Activated CD4-positive, alpha-beta memory T cell treated with anti-CD3 and anti-CD28 coated beads for 36 hours (primary cell): ENCODE measurements around the gene GPR63. TPM values are rescaled to one million over a fixed set of nuclear protein-coding genes. Genes with fewer than 3 reads are reported as not detected.

ENCODE experiments used
- CTCF ChIA-PET: fragments of 350-600 bp; sonication (Branson Sonifier 250); formaldehyde crosslinking; loops from one replicate; lab custom pipeline; 2021; ENCODE audit warnings: antibody characterized with exemption, inconsistent platforms; lab: Charles Lee
- POLR2A ChIA-PET: fragments of 350-600 bp; sonication (Branson Sonifier 250); formaldehyde crosslinking; loops from one replicate; lab custom pipeline; 2021; ENCODE audit warnings: antibody characterized with exemption; lab: Charles Lee
- DNase-seq: peaks from one replicate; pipeline ENCODE4 v3.0.0-alpha.2; 2020
- H3K27ac Mint-ChIP-seq: one replicate; pipeline ENCODE4 v1.8.0; 2021; ENCODE audit warnings: mixed read lengths
- H3K27me3 Mint-ChIP-seq: one replicate; pipeline ENCODE4 v1.8.0; 2021; ENCODE audit warnings: mixed read lengths
- H3K36me3 Mint-ChIP-seq: one replicate; pipeline ENCODE4 v1.8.0; 2021; ENCODE audit warnings: mixed read lengths
- H3K4me1 Mint-ChIP-seq: one replicate; pipeline ENCODE4 v1.8.0; 2021; ENCODE audit warnings: low read depth, mixed read lengths
- H3K4me3 Mint-ChIP-seq: one replicate; pipeline ENCODE4 v1.8.0; 2021; ENCODE audit warnings: mild to moderate bottlenecking, mixed read lengths
- H3K9me3 Mint-ChIP-seq: one replicate; pipeline ENCODE4 v1.8.0; 2021; ENCODE audit warnings: mixed read lengths
- intact Hi-C: fragments of 100-400 bp; cut with micrococcal nuclease; formaldehyde crosslinking; loops from one replicate; pipeline ENCODE4 v1.15.1; 2023
- total RNA-seq, 2 experiments: library from RNA; stranded (reverse); gene quantifications; one replicate each; pipeline ENCODE4 v1.2.3, GENCODE V29; 2021

GPR63 gene
- total RNA-seq, 2 experiments from 2014 or later: 1.5 to 1.7 TPM

GRCh38 chr6:96853083-96853482 lies 15.8 kb upstream of the GPR63 start:
- no peaks in the 10 kb centered on the region for H3K4me1 Mint-ChIP-seq
- H3K9me3 Mint-ChIP-seq: no peaks in the 10 kb centered on the region
- no peaks in the 10 kb centered on the region for H3K36me3 Mint-ChIP-seq
- H3K4me3 Mint-ChIP-seq: no peak overlapping the region
- POLR2A ChIA-PET: no interaction called here
- DNase-seq: no peak
- intact Hi-C loops: no loop called here
- CTCF ChIA-PET: no interaction called here
- peaks cover 2% of the 10 kb centered on the region for H3K27me3 Mint-ChIP-seq
- no peak overlapping the region for H3K27ac Mint-ChIP-seq

GRCh38 chr6:96852605-96853004 lies 15.3 kb upstream of the GPR63 start:
- Mint-ChIP-seq H3K27me3 (peaks cover 2% of the 10 kb centered on the region), H3K4me3 (no peak overlapping the region), H3K4me1 (no peaks in the 10 kb centered on the region), H3K9me3 (no peaks in the 10 kb centered on the region), H3K36me3 (no peaks in the 10 kb centered on the region), H3K27ac (no peak overlapping the region)
- DNase-seq: no peak
- POLR2A ChIA-PET: no interaction called here
- intact Hi-C loops: no loop called here
- CTCF ChIA-PET: no interaction called here

- no peaks in the 10 kb centered on the region for H3K36me3 Mint-ChIP-seq
- ChIA-PET CTCF (no interaction called here), POLR2A (no interaction called here)
- DNase-seq: no peak
- peaks cover 4% of the 10 kb centered on the region for H3K27me3 Mint-ChIP-seq
- no peak overlapping the region for H3K4me3 Mint-ChIP-seq
- peaks cover 3% of the 10 kb centered on the region for H3K9me3 Mint-ChIP-seq
- H3K27ac Mint-ChIP-seq: no peak overlapping the region
- H3K4me1 Mint-ChIP-seq: no peaks in the 10 kb centered on the region
- intact Hi-C loops: no loop called here
These were observed 14.6 kb upstream of the GPR63 start for GRCh38 chr6:96851858-96852257.

DNA sequence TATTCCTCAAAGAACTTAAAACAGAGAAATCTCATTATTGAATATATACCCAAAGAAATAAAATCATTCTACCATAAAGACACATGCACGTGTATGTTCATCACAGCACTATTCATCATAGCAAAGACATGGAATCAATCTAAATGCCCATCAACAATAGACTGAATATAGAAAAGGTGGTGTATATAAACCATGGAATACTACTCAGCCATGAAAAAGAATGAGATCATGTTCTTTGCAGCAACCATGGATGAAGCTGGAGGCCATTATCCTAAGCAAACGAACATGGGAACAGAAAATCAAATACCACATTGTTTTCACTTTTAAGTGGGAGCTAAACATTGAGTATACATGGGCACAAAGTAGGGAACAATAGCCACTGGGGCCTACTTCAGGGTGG lies 12.3 kb upstream of the GPR63 start:
- peaks cover 14% of the 10 kb centered on the region for H3K27me3 Mint-ChIP-seq
- no peaks in the 10 kb centered on the region for H3K4me1 Mint-ChIP-seq
- H3K9me3 Mint-ChIP-seq: peaks cover 16% of the 10 kb centered on the region
- no peak overlapping the region for H3K4me3 Mint-ChIP-seq
- H3K36me3 Mint-ChIP-seq: peaks cover 2% of the 10 kb centered on the region
- CTCF ChIA-PET: no interaction called here
- no peak for DNase-seq
- POLR2A ChIA-PET: no interaction called here
- no peak overlapping the region for H3K27ac Mint-ChIP-seq
- intact Hi-C loops: no loop called here

- Mint-ChIP-seq H3K27ac (no peak overlapping the region), H3K4me1 (no peaks in the 10 kb centered on the region), H3K36me3 (peaks cover 2% of the 10 kb centered on the region), H3K27me3 (peaks cover 17% of the 10 kb centered on the region), H3K4me3 (no peak overlapping the region), H3K9me3 (peaks cover 17% of the 10 kb centered on the region)
- CTCF ChIA-PET: no interaction called here
- intact Hi-C loops: no loop called here
- POLR2A ChIA-PET: no interaction called here
- no peak for DNase-seq
These were observed 7.3 kb upstream of the GPR63 start for GRCh38 chr6:96844530-96844929.

DNA sequence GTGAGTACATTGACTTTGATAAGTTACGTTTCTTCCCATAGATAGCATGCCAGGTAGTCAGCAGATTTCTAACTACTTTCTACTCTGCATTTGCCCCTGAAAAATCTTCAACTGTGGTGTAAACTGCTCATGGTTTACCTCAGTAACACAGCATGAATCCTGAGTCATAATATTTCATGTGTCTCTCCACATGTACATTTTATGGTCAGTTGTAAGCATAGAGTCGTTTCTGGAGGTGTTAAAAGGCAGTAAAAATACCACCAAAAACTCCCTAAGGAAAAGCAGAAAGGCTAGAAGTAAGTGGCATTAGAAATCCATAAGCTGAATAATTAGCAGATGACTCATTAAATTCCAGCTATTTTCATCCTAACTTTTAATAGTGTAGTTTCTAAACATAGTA lies 4.1 kb upstream of the GPR63 start:
- no peak overlapping the region for H3K4me3 Mint-ChIP-seq
- H3K4me1 Mint-ChIP-seq: peaks cover 10% of the 10 kb centered on the region
- no peak overlapping the region for H3K27ac Mint-ChIP-seq
- POLR2A ChIA-PET: no interaction called here
- peaks cover 4% of the 10 kb centered on the region for H3K36me3 Mint-ChIP-seq
- H3K27me3 Mint-ChIP-seq: peaks cover 20% of the 10 kb centered on the region
- CTCF ChIA-PET: no interaction called here
- peaks cover 8% of the 10 kb centered on the region for H3K9me3 Mint-ChIP-seq
- DNase-seq: no peak
- intact Hi-C loops: no loop called here

GRCh38 chr6:96836631-96837080 lies 621 bp downstream of the GPR63 start:
- peak overlapping the region; percentile 95 for H3K4me3 Mint-ChIP-seq
- CTCF ChIA-PET: interaction anchor here (1.1 kb wide), 1 partner anchor 60 kb away, joined by 4 read pairs; no protein-coding TSS in a partner anchor
- peaks cover 17% of the 10 kb centered on the region for H3K4me1 Mint-ChIP-seq
- intact Hi-C loops: loop anchor here (1.0 to 2.0 kb wide), 6 partner anchors 48 to 447 kb away; partner anchors contain the start of genes KLHL32, MMS22L and NDUFAF4
- POLR2A ChIA-PET: interaction anchor here (0.9 to 1.3 kb wide), 2 partner anchors 308 to 315 kb away, joined by 3 read pairs; no protein-coding TSS in a partner anchor
- H3K27ac Mint-ChIP-seq: peak overlapping the region; percentile 50
- H3K27me3 Mint-ChIP-seq: peaks cover 16% of the 10 kb centered on the region
- H3K36me3 Mint-ChIP-seq: peaks cover 2% of the 10 kb centered on the region
- no peaks in the 10 kb centered on the region for H3K9me3 Mint-ChIP-seq
- no peak for DNase-seq

- POLR2A ChIA-PET: no interaction called here
- CTCF ChIA-PET: no interaction called here
- H3K4me3 Mint-ChIP-seq: no peak overlapping the region
These were observed 3.2 kb downstream of the GPR63 start for GRCh38 chr6:96834070-96834469.

GRCh38 chr6:96832780-96833179 lies 4.5 kb downstream of the GPR63 start:
- H3K27ac Mint-ChIP-seq: no peak overlapping the region
- H3K4me1 Mint-ChIP-seq: peaks cover 11% of the 10 kb centered on the region
- H3K4me3 Mint-ChIP-seq: no peak overlapping the region
- no peak for DNase-seq
- peaks cover 2% of the 10 kb centered on the region for H3K36me3 Mint-ChIP-seq
- CTCF ChIA-PET: interaction anchor here (0.6 to 0.8 kb wide), 3 partner anchors 69 to 809 kb away, joined by 3 read pairs; no protein-coding TSS in a partner anchor
- intact Hi-C loops: no loop called here
- POLR2A ChIA-PET: no interaction called here
- H3K27me3 Mint-ChIP-seq: peaks cover 9% of the 10 kb centered on the region
- no peaks in the 10 kb centered on the region for H3K9me3 Mint-ChIP-seq

More at GRCh38 chr6:96834070-96834469, 3.2 kb downstream of the GPR63 start:
- H3K9me3 Mint-ChIP-seq: no peaks in the 10 kb centered on the region
- intact Hi-C loops: no loop called here
- no peak overlapping the region for H3K27ac Mint-ChIP-seq
- peaks cover 13% of the 10 kb centered on the region for H3K27me3 Mint-ChIP-seq
- no peak for DNase-seq
- peaks cover 2% of the 10 kb centered on the region for H3K36me3 Mint-ChIP-seq
- peaks cover 17% of the 10 kb centered on the region for H3K4me1 Mint-ChIP-seq

GRCh38 chr6:96826865-96827264 lies 10.4 kb downstream of the GPR63 start:
- no peak overlapping the region for H3K27ac Mint-ChIP-seq
- intact Hi-C loops: no loop called here
- H3K9me3 Mint-ChIP-seq: no peaks in the 10 kb centered on the region
- H3K27me3 Mint-ChIP-seq: no peaks in the 10 kb centered on the region
- H3K4me3 Mint-ChIP-seq: no peak overlapping the region
- ChIA-PET CTCF (no interaction called here), POLR2A (no interaction called here)
- no peak for DNase-seq
- H3K4me1 Mint-ChIP-seq: no peaks in the 10 kb centered on the region
- H3K36me3 Mint-ChIP-seq: peaks cover 3% of the 10 kb centered on the region

GRCh38 chr6:96823743-96824142 lies 13.5 kb downstream of the GPR63 start:
- ChIA-PET POLR2A (no interaction called here), CTCF (no interaction called here)
- H3K9me3 Mint-ChIP-seq: no peaks in the 10 kb centered on the region
- no peaks in the 10 kb centered on the region for H3K4me1 Mint-ChIP-seq
- H3K4me3 Mint-ChIP-seq: no peak overlapping the region
- intact Hi-C loops: no loop called here
- no peak overlapping the region for H3K27ac Mint-ChIP-seq
- no peaks in the 10 kb centered on the region for H3K27me3 Mint-ChIP-seq
- DNase-seq: no peak
- peaks cover 4% of the 10 kb centered on the region for H3K36me3 Mint-ChIP-seq

DNA sequence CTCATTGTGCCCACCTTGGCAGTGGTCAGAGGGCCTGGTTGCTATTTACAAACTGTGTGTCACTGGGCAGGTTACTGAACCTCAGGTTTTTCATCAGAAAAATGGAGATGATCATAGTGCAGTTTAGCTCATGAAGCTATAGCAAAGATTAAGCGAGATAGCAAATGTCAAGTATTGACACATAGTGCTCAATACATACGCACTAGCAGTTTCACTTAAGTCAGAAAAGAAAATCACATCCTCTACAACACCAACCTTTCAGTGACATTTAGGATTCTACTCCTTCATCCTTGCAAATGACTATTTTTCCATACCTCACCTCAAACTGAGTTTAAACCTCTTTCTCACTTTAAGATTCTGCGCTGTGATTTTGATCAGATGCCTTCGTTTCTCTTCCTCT lies 16.2 kb downstream of the GPR63 start:
- H3K4me1 Mint-ChIP-seq: no peaks in the 10 kb centered on the region
- H3K36me3 Mint-ChIP-seq: peaks cover 3% of the 10 kb centered on the region
- no peak for DNase-seq
- no peaks in the 10 kb centered on the region for H3K9me3 Mint-ChIP-seq
- H3K27me3 Mint-ChIP-seq: peaks cover 2% of the 10 kb centered on the region
- CTCF ChIA-PET: no interaction called here
- no peak overlapping the region for H3K27ac Mint-ChIP-seq
- POLR2A ChIA-PET: no interaction called here
- H3K4me3 Mint-ChIP-seq: no peak overlapping the region
- intact Hi-C loops: no loop called here

DNA sequence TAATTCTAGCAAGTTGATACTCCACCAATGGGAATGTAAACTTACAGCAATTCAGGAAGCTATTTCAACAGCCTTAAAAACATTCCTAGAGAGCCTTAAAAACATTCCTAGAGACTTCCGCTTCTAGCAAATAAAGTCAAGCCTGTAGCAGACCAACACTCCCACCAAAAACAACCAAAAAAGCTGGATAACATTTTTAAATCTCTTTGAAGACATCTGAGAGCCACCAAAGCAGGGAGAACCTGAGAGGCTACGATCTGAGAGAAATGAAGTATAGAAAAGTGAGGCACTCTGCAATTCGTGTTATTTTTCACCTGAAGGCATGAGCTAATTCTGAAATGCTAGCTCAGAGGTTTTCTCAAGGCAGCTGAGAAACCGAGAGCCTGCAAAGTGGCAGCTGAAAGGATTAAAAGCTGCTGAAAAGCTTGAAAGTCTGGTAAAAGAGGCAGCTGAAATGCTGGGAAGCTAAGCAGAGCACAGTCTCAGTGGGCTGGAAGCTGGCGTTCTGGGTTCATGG lies 20.9 kb downstream of the GPR63 start:
- Mint-ChIP-seq H3K27me3 (peaks cover 5% of the 10 kb centered on the region), H3K4me1 (no peaks in the 10 kb centered on the region), H3K36me3 (peaks cover 3% of the 10 kb centered on the region), H3K27ac (no peak overlapping the region), H3K9me3 (no peaks in the 10 kb centered on the region), H3K4me3 (no peak overlapping the region)
- intact Hi-C loops: no loop called here
- no peak for DNase-seq
- CTCF ChIA-PET: no interaction called here
- POLR2A ChIA-PET: no interaction called here
